ENCODE results near the gene FNBP1L. TPM values are rescaled to one million over a fixed set of nuclear protein-coding genes. Genes with fewer than 3 reads are reported as not detected.
"Not testable (repeated sequence)": the region's sequence is repeated elsewhere in the genome, so short reads cannot be mapped to it uniquely, and the experiment has no call there.

Gene FNBP1L
- total RNA-seq, 1 donor from 2014 or later = 83.0 TPM

DNA sequence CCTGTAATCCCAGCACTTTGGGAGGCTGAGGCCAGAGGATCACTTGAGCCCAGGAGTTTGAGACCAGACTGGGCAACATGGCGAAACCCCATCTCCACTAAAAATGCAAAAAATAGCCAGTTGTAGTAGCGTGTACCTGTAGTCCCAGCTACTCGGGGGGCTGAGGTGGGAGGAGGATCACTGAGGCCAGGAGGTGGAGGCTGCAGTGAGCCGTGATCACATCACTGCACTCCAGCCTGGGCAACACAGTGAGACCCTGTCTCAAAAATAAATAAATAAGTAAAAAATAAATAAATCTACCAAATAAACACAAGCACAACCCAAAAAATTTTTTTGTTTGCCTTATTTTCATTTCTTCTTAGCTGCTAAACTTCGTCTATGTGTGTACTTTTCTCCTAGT, 34.0 kb downstream of the FNBP1L start:
- not testable (repeated sequence) for DNase-seq (ENCODE audit: extremely low read depth, low read depth, low spot score)

DNA sequence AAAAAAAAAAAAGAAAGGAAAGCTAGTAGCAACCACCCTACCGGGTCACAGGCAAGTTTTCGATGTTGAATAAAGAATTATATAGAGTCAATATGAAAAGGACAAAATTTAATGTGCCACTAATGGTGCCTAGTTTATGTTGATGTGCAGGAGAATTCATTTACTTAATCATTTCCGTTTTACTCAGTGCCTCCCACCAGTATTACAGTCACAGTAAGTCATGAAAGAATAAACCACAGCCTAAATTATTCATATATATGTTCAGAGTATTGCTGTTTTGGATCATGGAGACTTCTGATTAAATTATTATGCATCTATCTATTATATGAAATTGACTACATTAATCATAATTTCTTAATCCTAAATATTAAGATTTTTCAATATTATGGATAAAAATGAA, 35.3 kb downstream of the FNBP1L start:
- no peak for DNase-seq (ENCODE audit: extremely low read depth, low read depth, low spot score)

DNA sequence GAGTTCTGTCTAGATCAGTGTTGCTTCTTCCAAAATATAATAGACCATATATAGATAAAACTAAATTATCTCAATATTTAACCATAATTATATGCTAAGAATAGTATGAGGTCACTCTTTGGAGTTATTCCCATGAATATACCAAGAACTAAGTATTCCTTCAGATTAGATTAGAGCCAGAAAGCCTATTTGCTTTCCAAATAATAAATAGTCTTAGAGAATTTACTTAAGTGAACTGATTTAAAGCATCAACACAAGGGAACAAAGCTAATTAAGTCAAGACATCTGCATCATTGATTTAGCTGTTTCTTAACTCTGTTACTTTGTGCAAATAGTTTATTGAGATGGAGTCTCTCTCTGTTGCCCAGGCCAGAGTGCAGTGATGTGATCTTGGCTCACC, 35.7 kb downstream of the FNBP1L start:
- no peak for DNase-seq (ENCODE audit: extremely low read depth, low read depth, low spot score)

DNA sequence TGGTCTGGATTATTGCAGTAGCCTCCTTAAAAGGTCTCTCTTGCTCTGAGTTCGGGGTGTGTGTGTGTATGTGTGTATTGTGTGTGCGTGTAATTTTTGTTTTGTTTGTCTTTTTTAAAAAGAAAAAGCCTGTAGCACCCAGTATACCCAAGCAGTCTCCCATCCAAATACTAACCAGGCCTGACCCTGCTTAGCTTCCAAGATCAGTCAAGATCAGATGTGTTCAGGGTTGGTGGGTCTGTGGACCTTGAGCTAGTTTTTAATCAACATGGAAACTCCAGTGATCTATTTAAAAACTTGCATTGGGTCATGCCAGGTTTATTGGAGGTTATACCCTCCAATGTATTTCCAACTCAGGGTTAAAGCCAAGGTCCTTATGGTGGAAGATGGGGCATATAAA, 40.3 kb downstream of the FNBP1L start:
- DNase-seq (ENCODE audit: extremely low read depth, low read depth, low spot score) = no peak

DNA sequence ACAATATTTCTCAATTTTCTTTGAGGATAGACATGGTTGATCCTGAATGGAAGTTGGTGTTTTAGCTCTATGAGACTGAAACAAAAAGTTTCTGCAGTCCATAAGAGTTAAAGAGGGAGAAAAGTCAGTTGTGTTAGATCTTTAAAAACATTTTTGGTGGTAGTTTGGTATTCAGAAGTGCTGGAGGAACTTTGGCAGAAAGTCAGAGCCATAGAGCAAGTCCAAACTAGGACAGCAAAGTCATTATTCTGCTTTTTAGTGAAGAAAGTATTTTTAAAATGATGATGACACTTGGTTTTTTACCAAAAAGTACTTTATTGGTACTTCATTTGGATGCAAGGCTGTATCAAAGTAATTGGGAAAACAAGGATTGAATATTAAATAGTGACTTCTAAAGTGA, 41.8 kb downstream of the FNBP1L start:
- DNase-seq (ENCODE audit: extremely low read depth, low read depth, low spot score) = no peak

DNA sequence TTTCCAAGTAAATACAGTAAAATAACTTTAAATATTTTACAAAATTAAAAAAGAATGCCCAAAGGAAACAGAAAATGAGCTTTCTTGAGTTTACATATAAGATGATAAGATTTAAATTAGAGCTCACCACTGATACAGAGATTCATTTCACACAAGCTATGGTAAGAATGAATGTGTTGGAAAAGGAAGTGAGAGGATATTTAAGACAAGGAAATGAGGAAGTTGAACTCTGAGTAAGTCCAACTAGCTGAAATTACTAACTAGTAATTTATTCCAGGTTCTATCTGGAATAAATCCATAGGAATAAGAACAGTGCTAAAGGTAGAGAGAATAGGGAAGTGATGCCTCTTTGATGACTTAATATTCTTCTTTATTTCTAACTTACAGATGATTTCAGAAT, 42.4 kb downstream of the FNBP1L start:
- no peak for DNase-seq (ENCODE audit: extremely low read depth, low read depth, low spot score)

DNA sequence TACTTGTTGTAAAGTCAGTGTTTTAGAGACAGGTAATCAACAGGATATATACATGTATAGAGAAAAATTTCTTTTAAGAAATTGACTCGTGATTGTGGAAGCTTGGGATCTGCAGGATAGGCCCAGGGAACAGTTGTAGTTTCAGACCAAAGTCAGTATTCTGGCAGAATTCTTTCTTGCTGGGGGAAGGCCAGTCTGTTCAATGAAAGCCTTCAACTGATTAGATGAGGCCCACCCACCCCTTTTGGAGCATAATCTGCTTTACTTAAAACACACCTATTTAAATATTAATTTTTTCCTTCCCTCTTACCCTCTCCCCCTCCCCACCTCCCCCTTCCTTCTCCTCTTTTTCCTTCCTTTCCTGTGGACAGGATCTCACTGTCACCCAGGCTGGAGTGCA, 48.0 kb downstream of the FNBP1L start:
- DNase-seq (ENCODE audit: extremely low read depth, low read depth, low spot score) = no peak

DNA sequence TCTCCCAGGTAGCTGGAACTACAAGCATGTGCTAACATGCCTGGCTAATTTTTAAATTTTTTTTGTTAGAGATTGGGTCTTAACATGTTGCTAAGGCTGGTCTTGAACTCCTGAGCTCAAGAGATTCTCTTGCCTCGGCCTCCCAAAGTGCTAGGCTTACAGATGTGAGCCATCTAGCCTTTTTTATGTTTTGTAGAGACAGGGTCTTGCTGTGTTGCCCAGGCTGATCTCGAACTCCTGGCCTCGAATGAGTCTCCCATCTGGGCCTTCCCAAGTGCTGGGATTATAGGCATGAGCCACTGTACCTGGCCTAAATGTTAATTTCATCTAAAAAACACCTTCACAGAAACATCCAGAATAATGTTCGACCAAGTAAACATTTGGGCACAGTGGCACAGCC, 48.6 kb downstream of the FNBP1L start:
- DNase-seq (ENCODE audit: extremely low read depth, low read depth, low spot score) = no peak

DNA sequence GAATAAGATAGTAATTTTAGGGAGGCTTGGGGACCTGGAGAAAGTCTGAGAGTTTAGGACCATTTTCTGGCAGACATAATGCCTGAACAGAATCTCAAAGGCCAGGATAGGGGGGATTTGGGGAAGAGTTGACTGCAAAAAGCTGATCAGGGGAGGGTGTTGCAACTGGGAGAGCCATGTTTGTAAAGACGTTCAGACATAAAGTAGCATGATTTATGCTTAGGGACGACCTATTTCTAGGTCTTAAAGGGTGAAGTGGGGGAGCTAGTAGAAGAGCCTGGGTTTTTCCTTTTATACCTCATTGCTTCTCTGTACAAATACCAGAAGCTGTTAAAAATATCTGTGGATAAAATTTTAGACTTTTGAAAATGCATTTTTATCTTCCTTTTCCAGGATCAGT, 51.2 kb downstream of the FNBP1L start:
- DNase-seq (ENCODE audit: extremely low read depth, low read depth, low spot score) = no peak

DNA sequence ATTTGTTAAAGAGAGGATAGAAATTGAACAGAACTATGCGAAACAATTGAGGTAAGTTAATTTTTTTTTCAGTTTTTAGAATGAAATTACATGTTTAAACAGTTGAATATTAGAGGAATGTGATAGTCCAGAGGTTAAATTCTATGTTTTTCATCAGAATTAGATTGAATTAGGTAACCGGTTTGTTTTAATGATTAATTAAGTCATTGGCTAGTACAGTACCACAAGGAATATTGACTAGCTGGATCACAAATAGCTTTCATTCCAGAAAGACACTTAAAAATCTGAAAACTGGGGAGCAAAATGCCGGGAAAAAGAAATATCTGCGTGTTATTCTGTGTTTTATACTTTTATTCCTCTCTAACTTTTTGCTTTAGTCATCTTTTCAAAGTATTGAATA, 51.6 kb downstream of the FNBP1L start:
- no peak for DNase-seq (ENCODE audit: extremely low read depth, low read depth, low spot score)

DNA sequence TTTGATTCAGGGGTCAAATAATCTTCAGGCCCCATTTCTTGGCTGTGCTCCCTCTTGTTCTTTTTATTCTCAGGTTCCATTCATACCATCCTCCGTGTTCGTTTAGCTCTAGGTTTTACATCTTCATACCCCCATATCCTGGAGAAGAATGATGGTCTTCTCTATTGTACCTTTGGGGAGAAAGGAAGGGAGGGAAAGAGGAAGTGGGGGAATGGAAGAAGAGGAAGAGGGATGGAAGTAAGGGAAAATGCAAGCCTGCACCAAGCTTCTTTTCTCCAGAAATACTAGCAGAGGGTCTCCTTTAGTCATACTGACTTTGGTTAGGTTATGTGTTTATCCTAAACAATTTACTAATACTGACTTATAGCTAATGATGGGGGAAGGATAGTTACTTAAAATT, 52.4 kb downstream of the FNBP1L start:
- DNase-seq (ENCODE audit: extremely low read depth, low read depth, low spot score) = no peak

DNA sequence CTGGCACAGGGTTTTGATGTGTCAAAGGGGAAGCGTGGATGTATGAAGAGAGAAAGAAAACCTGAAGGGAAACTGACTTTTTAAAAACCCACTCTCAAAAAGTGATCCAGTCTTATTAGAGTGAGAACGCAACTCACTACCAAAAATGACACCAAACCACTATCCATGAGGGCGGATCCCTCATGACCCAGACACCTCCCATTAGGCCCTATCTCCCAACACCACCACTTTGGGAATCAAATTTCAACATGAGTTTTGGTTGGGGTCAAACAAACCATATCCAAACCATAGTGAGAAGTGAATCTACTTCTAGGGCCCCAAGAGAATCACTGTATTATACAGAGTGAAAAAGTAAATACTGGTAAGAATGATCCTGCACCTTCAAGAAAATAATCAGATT, 53.5 kb downstream of the FNBP1L start:
- DNase-seq (ENCODE audit: extremely low read depth, low read depth, low spot score) = no peak

DNA sequence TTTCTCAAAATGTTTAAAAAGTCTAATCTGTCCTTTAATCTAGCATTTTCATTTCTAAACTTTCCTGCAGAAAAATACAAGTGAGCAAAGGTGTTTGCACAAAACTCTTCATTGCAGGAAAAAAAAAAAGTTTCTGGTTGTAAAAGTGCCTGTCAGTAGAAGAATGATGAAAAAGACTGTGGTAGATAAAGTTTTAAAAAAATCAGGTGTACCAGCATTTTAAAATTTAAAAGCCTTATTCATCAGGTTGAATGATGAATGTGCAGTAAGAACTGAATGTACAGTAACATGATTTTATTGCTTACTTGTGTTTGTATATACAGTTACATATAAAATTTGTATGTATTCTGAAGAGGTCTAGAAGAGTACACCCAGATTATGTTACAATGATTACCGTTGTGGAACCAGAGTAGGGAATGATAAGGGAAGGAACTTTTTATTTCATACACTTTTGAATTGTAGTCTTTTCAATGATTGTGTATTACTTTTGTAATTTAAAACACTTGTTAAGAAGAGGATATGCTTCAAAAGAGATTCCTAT, 54.0 kb downstream of the FNBP1L start:
- no peak for DNase-seq (ENCODE audit: extremely low read depth, low read depth, low spot score)

DNA sequence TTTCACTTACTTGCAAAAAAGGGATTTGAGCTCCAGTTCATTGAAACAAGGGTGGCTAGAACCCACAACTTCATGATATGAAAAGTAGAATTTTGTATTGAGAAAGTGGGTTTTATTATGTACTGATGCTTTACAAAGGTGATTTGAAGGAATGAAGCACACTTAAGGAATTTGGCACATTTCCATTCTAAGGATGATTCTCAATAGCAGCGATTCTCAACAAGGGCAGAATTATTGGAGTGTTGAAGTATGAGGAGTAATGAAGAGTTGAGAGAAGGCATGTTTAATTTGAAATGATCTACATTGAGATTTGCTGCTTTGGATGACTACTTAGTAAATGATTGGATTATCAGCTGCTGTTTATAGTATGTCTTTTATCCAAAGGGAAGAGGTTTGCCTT, 54.7 kb downstream of the FNBP1L start:
- no peak for DNase-seq (ENCODE audit: extremely low read depth, low read depth, low spot score)

DNA sequence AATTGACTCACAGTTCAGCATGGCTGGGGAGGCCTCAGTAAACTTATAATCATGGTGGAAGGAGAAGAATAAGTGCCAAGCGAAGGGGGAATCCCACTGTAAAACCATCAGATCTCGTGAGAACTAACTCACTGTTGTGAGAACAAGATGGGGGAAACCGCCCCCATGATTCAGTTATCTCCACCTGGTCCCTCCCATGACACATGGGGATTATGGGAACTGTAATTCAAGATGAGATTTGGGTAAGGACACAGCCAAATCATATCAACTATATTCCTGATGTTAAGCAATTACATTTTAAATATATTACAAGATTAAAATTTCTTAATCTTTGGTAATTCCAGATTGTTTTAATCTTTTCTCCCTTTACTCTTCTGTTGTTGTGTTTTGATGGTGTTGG, 55.2 kb downstream of the FNBP1L start:
- no peak for DNase-seq (ENCODE audit: extremely low read depth, low read depth, low spot score)

DNA sequence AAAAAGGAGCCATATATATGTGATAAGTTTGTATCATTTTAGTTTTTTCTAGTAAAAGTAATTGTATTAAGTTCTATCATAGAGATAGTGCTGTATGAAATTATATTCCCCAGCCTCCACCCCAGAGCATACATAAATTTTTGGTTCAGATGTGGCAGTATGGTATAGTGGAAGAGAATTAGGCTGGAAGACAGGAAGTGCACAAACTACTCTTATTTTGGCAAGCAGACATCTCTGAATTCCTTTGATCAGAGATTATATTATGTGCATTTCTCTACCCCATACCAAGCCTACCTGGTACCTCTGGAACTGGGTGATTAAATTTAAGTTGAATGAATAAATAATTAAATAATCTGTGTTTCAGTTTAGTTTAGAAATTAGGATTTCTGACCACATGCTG, 55.9 kb downstream of the FNBP1L start:
- no peak for DNase-seq (ENCODE audit: extremely low read depth, low read depth, low spot score)

DNA sequence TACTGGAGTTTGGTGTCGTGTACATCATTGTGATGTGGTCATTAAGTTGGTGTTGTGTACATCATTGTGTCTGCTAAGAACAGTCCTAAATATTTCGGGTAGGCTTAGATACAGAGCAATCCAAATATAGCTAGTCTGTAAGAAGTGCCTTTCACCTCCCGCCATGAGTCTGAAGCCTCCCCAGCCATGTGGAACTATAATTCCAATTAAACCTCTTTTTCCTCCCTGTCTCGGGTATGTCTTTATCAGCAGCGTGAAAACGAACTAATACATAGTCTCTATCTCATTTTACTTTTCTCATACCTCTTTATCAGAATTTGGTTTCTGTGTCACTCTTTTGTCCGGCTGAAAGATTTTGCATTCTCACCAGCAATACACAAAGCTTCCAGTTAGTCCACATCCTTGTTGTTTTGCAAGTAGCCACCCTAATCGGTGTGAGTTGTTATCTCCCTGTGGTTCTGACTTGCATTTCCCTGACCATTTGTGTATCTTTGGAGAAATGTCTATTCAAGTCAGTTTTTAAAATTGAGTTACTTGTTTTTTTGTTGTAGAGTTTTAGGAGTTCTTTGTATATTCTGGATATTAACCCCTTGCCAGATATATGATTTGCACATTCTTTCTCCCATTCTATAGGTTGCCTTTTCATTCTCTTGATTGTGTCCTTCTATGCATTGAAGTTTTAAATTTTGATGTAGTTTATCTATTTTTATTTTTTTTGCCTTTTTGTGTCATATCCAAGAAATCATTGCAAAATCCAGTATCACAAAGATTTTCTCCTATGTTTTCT, 56.5 kb downstream of the FNBP1L start:
- DNase-seq (ENCODE audit: extremely low read depth, low read depth, low spot score) = no peak

DNA sequence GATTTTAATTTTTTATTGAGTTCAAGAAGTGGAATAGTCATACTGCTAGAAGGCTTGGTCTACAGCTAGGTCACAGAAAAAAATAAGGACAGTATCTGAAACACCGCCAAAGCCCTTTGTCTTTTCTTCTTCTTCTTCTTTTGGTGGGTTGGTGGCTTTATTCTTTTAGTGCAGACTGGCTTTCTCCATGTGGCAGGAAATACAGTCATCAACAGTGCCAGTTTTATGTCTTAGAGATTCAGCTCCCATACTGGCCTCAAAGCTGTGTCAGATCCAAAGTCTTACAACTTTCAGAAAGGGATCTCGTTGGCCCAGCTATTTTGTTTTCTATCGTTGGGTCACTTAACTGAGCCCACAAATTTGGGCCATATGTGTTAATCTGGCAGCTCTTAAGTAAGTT, 58.2 kb downstream of the FNBP1L start:
- no peak for DNase-seq (ENCODE audit: extremely low read depth, low read depth, low spot score)

DNA sequence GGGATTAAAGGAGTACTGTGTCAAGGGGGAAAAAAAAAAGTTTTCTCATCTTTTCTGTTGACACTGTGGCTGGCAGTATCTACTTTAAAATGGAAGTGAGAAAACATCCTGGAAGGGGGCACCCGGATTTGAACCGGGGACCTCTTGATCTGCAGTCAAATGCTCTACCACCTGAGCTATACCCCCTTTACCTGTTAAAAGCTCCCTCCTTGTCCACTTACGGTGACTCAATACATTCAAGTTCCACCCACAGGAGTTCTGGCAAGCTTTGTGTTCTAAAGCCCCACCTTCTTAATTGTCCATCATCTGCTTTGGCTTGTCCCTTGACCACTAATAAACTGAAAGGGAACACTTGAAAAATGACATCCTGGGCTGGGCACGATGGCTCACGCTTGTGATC, 68.2 kb downstream of the FNBP1L start:
- DNase-seq (ENCODE audit: extremely low read depth, low read depth, low spot score) = no peak

DNA sequence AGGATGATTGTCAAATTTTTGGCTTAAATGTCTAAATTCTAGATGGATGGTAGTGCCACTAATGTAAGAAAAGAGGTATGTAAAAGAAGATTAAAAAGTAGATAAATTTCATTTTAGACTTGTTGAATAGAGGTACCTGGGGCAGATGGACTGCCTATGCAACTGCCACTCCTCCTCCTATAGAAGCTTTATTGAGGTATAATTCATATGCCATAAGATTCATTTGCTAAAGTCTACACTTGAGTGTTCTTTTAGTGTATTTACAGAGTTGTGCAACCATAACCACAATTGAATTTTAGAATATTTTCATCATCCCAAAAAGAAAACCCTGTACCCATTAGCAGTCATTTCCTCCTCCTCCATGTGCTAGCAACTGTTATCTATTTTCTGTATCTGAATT, 70.6 kb downstream of the FNBP1L start:
- DNase-seq (ENCODE audit: extremely low read depth, low read depth, low spot score) = no peak

DNA sequence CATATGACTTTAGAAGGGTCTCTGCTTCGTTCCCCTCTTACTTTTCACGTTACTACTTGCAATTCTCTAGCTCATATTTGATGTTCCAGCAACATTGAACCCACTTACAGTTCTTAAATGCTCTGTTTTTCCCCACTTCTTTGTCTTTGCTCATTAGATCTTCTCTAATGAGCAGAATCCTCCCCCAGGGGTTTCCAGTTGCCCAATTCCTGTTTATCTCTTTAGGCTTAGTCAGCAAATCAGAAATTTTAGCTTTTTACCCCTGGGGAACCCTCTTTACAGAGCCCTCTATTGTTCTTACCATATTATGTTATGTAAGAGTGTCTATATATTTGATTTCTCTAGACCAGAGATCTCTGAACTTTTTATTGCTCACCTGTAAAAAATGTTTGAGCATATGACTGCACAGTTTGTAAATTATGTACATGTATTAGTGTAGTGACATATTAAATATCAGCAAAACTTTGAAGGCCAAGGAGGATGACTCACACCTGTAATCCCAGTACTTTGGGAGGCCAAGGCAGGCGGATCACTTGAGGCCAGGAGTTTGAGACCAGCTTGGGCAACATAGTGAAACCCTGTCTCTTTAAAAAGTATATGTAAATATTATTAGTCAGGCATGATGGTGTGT, 71.4 kb downstream of the FNBP1L start:
- DNase-seq (ENCODE audit: extremely low read depth, low read depth, low spot score) = no peak

DNA sequence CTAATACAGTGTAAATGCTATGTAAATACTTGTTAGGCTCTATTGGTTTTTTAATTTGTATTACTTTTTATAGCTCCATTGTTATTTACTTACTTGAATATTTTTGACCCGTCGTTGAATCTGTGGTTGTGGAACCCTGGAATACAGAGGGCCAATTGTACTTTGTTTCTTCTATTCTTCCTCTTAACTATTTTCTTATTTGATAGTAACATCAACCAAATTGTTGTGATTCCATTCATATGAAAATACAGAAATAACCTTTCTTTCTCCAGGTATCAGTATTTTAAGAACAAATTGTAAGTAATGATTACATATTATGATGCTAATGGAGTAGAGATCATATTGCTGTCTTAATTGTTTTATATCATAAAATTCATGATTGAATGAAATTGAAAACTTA, 73.7 kb downstream of the FNBP1L start:
- DNase-seq (ENCODE audit: extremely low read depth, low read depth, low spot score) = no peak

Data from glomerular endothelial cell (primary cell).